Measurements from ENCODE around the gene CRTAC1.

GRCh38 chr10:97913614-97914013 lies 116.8 kb downstream of the CRTAC1 start:
- TF ChIP-seq, protein P1, sequence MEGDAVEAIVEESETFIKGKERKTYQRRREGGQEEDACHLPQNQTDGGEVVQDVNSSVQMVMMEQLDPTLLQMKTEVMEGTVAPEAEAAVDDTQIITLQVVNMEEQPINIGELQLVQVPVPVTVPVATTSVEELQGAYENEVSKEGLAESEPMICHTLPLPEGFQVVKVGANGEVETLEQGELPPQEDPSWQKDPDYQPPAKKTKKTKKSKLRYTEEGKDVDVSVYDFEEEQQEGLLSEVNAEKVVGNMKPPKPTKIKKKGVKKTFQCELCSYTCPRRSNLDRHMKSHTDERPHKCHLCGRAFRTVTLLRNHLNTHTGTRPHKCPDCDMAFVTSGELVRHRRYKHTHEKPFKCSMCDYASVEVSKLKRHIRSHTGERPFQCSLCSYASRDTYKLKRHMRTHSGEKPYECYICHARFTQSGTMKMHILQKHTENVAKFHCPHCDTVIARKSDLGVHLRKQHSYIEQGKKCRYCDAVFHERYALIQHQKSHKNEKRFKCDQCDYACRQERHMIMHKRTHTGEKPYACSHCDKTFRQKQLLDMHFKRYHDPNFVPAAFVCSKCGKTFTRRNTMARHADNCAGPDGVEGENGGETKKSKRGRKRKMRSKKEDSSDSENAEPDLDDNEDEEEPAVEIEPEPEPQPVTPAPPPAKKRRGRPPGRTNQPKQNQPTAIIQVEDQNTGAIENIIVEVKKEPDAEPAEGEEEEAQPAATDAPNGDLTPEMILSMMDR (IDR thresholded peaks at IDR 0.05) = no peak
- no peak for TF ChIP-seq POLR2A (IDR thresholded peaks at IDR 0.05)

Data from lower leg skin (tissue), 3 donors.